NB4 (cell line): ENCODE results near the gene COG5.

Experiments used
- DNase-seq: peaks from one replicate; pipeline ENCODE4 v3.0.0; 2010; ENCODE audit warnings: low read depth
- H3K4me3 ChIP-seq: one replicate; pipeline ENCODE4 v1.5.1; 2011; ENCODE audit warnings: mild to moderate bottlenecking, low read depth, low read length, moderate library complexity
- CTCF ChIP-seq: IDR thresholded peaks from one replicate; pipeline ENCODE4 v1.5.1; 2012; ENCODE audit warnings: low read depth, low read length
- MAX ChIP-seq: IDR thresholded peaks from 2 replicates; pipeline ENCODE4 v1.6.1; 2011; ENCODE audit warnings: low read depth, low read length
- MYC ChIP-seq: IDR thresholded peaks from 2 replicates; pipeline ENCODE4 v1.6.1; 2011; ENCODE audit warnings: low read depth, low read length
- POLR2A ChIP-seq: IDR thresholded peaks from 2 replicates; pipeline ENCODE4 v1.6.1; 2011; ENCODE audit warnings: mild to moderate bottlenecking; ENCODE audit not compliant: insufficient read length; ENCODE audit errors: extremely low read depth

COG5 gene

GRCh38 chr7:107492875-107493274, 70.8 kb downstream of the COG5 start:
- no peak overlapping the region for H3K4me3 ChIP-seq
- no peak for TF ChIP-seq CTCF
- no peak for TF ChIP-seq MYC
- no peak for TF ChIP-seq MAX
- no peak for TF ChIP-seq POLR2A
- DNase-seq = no peak

GRCh38 chr7:107486041-107486440, 77.7 kb downstream of the COG5 start:
- DNase-seq = no peak
- H3K4me3 ChIP-seq = no peak overlapping the region
- no peak for TF ChIP-seq POLR2A
- no peak for TF ChIP-seq MAX
- no peak for TF ChIP-seq CTCF
- TF ChIP-seq MYC = no peak

GRCh38 chr7:107482571-107482970, 81.1 kb downstream of the COG5 start:
- no peak for DNase-seq
- TF ChIP-seq MAX (no peak), POLR2A (no peak), MYC (no peak), CTCF (no peak)
- H3K4me3 ChIP-seq = no peak overlapping the region

GRCh38 chr7:107480932-107481331, 82.8 kb downstream of the COG5 start:
- DNase-seq = no peak
- no peak for TF ChIP-seq MYC
- TF ChIP-seq MAX = no peak
- no peak for TF ChIP-seq CTCF
- H3K4me3 ChIP-seq = no peak overlapping the region

GRCh38 chr7:107479303-107479702, 84.4 kb downstream of the COG5 start:
- no peak overlapping the region for H3K4me3 ChIP-seq
- TF ChIP-seq POLR2A = no peak
- no peak for TF ChIP-seq MAX
- no peak for TF ChIP-seq CTCF
- no peak for TF ChIP-seq MYC
- no peak for DNase-seq

GRCh38 chr7:107474104-107474521, 89.6 kb downstream of the COG5 start:
- no peak overlapping the region for H3K4me3 ChIP-seq
- DNase-seq = no peak
- TF ChIP-seq POLR2A (no peak), MYC (no peak), MAX (no peak), CTCF (no peak)
